B cell (primary cell): ENCODE data around the gene DCT.

Experiments
- CTCF ChIP-seq: fragments of 200-600 bp; IDR thresholded peaks from one replicate; pipeline ENCODE4 v1.8.0; 2022; ENCODE audit warnings: antibody characterized with exemption, mild to moderate bottlenecking
- EZH2 ChIP-seq: IDR thresholded peaks from 2 replicates; pipeline ENCODE4 v1.6.1; 2012; ENCODE audit warnings: borderline replicate concordance, low read depth, mild to moderate bottlenecking, moderate library complexity, low read length; ENCODE audit not compliant: insufficient read depth, poor library complexity, severe bottlenecking

- no peak for TF ChIP-seq CTCF
- no peak for TF ChIP-seq EZH2
Measured at GRCh38 chr13:94389604-94390351, 89.7 kb downstream of the DCT start.
